DMS153 treated with DMSO at 0.1 percent for 48 hours (cell line): ENCODE data around the gene ZNF26.
"Not testable (repeated sequence)": the region's sequence is repeated elsewhere in the genome, so short reads cannot be mapped to it uniquely, and the experiment has no call there.

Experiments
- DNase-seq: peaks from one replicate; lab custom pipeline; 2025; ENCODE audit not compliant: unreplicated experiment; lab: John Stamatoyannopoulos, UW

Gene ZNF26

DNA sequence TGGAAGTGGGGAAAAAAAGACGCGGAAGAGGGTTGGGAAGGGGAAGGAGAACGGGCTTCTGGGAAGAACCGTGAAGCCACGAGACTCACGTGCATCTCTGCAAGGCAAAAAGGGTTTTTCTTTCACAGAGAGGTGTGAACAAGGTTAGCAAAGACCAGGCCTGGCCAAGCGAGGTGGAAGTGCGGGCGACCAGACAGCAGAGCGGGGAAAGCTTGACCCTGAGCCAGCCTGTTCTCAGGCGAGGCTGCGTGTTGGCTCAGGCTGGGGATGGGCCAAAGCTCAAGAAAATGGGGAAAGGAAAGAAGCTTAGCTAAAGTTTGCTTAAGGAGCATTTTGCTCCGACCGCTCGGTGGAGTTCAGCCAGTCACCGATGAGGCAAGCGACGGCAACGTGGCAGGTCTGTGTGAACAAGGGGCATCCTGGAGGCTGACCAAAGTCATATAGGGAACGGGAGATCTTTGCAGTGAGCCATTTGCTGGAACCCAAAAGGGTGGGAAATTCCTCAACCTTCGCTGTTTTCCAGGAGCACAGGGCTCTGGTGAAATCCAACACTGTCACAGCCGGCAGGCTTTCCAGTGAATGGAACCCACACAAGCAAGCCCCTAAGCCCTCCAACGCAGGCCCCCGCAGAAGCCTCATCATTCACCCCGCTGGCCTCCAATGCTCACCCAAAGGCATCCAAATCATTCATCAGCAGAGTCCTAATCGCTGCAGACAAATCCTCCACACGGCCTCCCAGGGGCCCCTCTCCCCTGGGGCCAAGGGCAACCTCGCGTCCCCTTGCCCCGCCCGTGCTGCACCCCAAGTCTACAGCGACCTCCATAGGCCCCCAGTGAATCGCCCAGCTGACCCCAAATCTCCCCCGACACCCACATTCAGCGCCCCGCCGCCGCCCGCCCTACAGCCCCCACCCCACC lies 30.8 kb upstream of the ZNF26 start:
- no peak for DNase-seq

- DNase-seq: no peak
Measured at GRCh38 chr12:132956011-132956788, 30.0 kb upstream of the ZNF26 start, which contains the start of gene ZNF605. ZNF605 (minus strand) TSS chr12:132956306; CDS start chr12:132945635, 10,671 bp downstream.

GRCh38 chr12:132961790-132962189 lies 24.4 kb upstream of the ZNF26 start:
- not testable (repeated sequence) for DNase-seq

- DNase-seq: not testable (repeated sequence)
Measured at GRCh38 chr12:132963947-132964346, 22.2 kb upstream of the ZNF26 start.

DNA sequence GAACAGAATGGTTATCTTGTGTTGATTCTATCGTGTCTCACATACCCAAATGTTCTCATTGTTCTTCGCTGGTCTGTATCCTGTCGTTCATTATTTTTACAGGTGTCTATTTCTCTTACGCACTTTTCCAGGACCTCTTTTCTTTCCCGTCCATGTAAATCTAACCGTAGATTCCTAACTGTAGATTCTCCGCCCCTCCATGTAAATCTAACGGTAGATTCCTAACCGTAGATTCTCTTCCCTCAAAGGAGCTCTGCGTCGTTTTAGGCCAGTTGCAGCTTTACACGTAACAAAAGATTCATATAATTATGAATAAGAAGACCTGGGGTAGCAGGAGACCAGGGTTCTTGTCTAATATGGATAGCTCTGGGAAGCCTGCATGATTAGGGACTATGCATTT lies 20.4 kb upstream of the ZNF26 start:
- DNase-seq: no peak

GRCh38 chr12:132966676-132967415 lies 19.3 kb upstream of the ZNF26 start:
- no peak for DNase-seq

DNA sequence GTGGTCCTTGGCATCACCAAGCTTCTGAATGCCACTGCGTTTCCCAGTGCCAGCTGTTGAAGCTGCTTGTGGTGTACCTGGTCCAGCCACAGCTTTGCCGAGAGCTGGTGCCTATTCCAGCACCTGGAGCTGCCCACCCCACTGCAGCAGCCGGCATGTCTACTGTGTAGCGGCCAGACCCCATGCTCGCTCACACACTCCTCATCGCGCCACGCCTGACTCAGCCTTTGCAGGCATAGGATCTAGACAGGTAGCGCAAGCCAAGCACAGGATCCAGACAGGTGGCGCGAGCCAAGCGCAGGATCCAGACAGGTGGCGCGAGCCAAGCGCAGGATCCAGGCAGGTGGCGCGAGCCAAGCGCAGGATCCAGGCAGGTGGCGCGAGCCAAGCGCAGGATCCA lies 18.4 kb upstream of the ZNF26 start:
- DNase-seq: no peak

DNA sequence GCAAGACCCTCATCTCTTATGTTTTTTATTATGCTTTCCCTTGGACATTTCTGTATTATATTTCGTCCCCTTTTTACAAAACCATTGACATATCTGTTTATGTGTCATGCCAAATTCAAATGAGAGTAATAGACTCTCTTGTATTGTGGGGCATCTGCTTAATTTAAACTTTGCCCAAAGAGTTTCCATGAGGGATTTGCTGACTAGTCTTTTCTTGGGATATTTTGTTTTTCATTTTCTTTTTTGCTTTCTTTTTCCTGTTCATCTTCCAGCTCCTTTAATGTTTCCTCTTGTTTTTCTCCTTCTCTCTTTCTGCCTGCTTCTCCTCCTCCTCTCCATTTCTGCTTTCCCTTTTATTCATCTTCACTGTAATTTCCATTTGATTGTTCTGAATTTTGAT lies 13.8 kb upstream of the ZNF26 start:
- no peak for DNase-seq

GRCh38 chr12:132976870-132977269 lies 9.3 kb upstream of the ZNF26 start:
- not testable (repeated sequence) for DNase-seq

DNA sequence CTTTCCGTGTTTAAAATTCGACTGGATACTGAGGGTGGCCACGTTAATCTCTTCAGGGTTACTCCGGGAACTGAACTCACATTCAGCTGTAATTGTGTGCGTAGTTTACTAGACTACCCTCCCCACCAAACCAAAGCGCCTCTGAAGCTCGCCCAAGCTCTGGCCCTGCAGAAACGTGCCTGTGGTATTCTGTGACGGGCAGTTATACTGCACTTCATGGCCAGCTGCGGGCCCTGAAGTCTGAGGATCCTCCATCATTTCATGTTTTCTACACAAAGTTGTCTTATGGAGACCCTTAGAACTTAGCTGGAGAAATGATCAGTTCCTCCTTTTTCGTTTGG lies 688 bp downstream of the ZNF26 start:
- no peak for DNase-seq

DNA sequence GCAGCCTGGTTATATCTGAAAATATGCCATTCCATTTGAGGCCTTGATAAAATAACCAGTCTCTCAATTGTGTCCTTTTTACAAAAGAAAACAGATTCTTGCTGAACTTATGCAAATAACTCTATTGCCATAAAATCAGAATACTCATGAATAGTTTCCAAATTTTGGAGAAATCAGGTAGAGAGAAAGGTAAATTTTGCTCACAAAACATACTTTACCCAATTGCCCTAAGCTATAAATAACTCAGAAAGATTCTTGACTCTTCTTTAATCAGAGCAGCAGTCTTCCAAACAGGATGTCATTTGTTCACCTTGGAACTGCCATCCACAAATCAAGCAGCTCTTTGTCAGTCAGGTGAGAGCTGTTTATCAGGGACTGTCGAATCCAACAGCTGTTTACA lies 12.6 kb downstream of the ZNF26 start:
- DNase-seq: no peak

DNA sequence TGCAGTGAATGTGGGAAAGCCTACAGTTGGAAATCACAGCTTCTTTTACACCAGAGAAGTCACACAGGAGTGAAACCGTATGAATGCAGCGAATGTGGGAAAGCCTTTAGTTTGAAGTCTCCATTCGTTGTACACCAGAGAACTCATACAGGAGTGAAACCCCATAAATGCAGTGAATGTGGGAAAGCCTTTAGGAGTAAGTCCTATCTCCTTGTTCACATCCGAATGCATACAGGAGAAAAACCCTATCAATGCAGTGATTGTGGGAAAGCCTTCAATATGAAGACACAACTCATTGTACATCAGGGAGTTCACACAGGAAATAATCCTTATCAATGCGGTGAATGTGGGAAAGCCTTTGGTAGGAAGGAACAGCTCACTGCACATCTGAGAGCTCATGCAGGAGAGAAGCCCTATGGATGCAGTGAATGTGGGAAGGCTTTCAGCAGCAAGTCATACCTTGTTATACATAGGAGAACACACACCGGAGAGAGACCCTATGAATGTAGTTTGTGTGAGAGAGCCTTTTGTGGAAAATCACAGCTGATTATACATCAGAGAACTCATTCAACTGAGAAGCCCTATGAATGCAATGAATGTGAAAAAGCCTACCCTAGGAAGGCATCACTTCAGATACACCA lies 24.6 kb downstream of the ZNF26 start:
- no peak for DNase-seq

DNA sequence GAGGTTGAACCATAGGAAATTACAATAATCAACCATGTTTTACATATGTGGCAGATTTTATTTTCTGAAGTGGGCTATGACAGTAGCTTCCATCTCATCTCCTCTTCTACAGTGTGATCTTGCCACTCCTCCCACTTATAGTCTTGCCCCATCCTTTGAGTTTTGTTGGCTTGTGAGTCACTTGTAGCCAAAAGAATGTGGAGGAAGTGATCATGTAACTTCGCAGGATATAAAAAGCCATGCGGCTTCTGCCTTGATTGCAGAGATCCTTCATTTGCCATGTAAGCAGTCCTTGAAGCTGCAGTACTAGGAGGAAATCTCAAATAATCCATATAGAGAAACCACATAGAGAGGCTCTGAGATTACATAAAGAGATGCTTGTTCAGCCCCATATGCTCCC lies 37.4 kb downstream of the ZNF26 start:
- no peak for DNase-seq

DNA sequence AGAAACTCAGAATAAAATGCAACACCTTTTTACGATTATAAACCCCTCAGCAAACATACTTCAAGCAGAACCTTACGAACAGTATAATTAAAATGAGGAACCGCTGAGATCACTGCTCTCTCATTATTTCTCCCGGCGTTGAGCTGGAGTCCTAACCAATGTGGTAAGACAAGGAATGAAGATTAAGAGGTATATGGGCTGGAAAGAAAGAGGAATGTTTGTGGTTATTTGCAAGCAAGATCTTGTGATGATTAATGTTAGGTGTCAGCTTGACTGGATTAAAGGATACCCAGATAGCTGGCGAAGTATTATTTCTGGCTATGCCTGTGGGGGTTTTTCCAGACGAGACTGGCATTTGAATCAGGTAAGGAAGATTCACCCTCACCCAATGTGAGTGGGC lies 40.8 kb downstream of the ZNF26 start:
- no peak for DNase-seq

GRCh38 chr12:133037207-133038005 lies 51.2 kb downstream of the ZNF26 start, which contains the start of gene ZNF84:
ZNF84 (plus strand) TSS chr12:133037509; CDS start chr12:133041468, 3,959 bp downstream.
- DNase-seq: peak; percentile 98

- no peak for DNase-seq
Measured at GRCh38 chr12:133038118-133038709, 52.0 kb downstream of the ZNF26 start.

DNA sequence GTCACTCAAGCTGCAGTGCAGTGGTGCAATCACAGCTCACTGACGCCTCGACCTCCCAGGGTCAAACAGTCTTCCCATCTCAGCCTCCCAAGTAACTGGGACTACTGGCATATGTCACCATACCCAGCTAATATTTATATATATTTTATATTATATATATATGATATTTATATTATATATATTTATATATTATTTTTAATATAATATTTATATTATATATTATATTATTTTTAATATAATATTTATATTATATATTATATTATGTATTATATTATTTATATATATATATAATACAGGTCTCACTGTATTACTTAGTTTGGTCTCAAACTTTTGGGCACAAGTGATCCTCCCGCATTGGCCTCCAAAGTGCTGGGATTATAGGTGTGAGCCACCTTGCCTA lies 60.5 kb downstream of the ZNF26 start:
- no peak for DNase-seq

GRCh38 chr12:133057446-133057845 lies 71.3 kb downstream of the ZNF26 start:
- no peak for DNase-seq

- peak; percentile 5 for DNase-seq
Measured at GRCh38 chr12:133058203-133059113, 72.3 kb downstream of the ZNF26 start.
